Measurements from ENCODE around the gene SERPINH1.

GRCh38 chr11:75537740-75538139 is 24.3 kb upstream of the SERPINH1 start:
- TF ChIP-seq CTCF (conservative IDR thresholded peaks at IDR 0.05; ENCODE audit: low read depth, low read length) (no peak), EZH2phosphoT487 (IDR thresholded peaks at IDR 0.05; ENCODE audit: borderline replicate concordance, low read length) (no peak), EZH2 (IDR thresholded peaks at IDR 0.05; ENCODE audit: low read length, unreplicated experiment) (no peak)
